GM12801 (cell line): ENCODE data around the gene MTMR3.

Experiments
- CTCF ChIP-seq: IDR thresholded peaks from one replicate; pipeline ENCODE4 v1.5.1; 2011; ENCODE audit warnings: control low read depth; ENCODE audit not compliant: insufficient read length; ENCODE audit errors: extremely low read depth

The MTMR3 gene

GRCh38 chr22:30079952-30080533 is 197.1 kb downstream of the MTMR3 start, which contains the start of gene HORMAD2:
HORMAD2 (plus strand) TSS chr22:30080464; CDS start chr22:30093953, 13,489 bp downstream.
- TF ChIP-seq CTCF, result no peak
